ENCODE data around the gene KLF3.

DNA sequence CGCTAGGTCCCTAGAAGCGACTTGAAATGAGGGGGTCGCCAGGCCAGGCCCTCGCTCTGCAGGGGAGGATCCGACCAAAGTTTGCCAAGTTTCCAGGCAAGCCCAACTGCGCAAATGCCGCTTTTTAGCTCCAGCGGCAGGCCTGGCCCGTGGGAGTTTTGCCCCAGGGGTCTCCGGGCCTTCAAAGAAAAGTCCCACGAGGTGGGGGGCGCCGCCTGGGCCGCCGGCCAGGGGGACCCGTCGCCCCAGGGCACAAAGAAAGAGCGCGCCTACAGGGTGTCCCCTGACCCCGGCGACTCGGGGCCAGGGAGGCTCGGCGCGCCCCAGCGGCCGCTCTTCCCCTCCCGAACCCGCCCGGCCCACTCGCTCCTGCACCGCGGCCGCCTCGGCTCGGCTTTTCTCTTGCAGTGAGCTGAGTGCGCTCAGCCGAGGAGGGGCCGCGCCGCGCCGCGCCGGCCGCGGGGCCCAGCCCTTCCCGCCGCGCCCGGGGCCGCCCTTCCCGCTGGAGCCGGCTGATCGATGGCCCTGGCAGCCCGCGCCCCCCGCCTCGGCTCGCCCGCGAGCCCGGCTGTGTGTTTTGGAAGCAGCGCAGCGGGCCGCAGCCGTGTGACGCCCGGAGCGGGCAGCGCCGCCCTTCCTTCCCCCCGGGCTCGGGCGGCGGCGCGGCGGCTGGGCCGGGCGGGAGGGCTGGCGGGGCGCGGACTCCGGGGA lies 754 bp upstream of the KLF3 start:
- TF ChIP-seq EP300 (IDR thresholded peaks at IDR 0.05): no peak
- no peak for TF ChIP-seq POLR2A (IDR thresholded peaks at IDR 0.05; ENCODE audit: low read depth)
- TF ChIP-seq, protein P1, sequence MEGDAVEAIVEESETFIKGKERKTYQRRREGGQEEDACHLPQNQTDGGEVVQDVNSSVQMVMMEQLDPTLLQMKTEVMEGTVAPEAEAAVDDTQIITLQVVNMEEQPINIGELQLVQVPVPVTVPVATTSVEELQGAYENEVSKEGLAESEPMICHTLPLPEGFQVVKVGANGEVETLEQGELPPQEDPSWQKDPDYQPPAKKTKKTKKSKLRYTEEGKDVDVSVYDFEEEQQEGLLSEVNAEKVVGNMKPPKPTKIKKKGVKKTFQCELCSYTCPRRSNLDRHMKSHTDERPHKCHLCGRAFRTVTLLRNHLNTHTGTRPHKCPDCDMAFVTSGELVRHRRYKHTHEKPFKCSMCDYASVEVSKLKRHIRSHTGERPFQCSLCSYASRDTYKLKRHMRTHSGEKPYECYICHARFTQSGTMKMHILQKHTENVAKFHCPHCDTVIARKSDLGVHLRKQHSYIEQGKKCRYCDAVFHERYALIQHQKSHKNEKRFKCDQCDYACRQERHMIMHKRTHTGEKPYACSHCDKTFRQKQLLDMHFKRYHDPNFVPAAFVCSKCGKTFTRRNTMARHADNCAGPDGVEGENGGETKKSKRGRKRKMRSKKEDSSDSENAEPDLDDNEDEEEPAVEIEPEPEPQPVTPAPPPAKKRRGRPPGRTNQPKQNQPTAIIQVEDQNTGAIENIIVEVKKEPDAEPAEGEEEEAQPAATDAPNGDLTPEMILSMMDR (IDR thresholded peaks at IDR 0.05): peak in 2 of 3 experiments; percentile 5 to 6
